Pancreas (tissue), 10 donors: ENCODE measurements around the gene ZFYVE28. TPM values are rescaled to one million over a fixed set of nuclear protein-coding genes. Genes with fewer than 3 reads are reported as not detected.

ENCODE experiments used
- ATAC-seq, 4 donors: fragments of 200-7000 bp; cut with Tn5 transposase; one replicate each; pipeline versions ENCODE4 v1.8.0 to v1.9.1; 2020; ENCODE audit warnings: mild to moderate bottlenecking in 4 of 4, moderate library complexity in 4 of 4
- DNase-seq, 6 donors: peaks; one replicate each; pipeline ENCODE4 v3.0.0-alpha.2; 2020
- FAIRE-seq: peaks from 2 replicates; lab custom pipeline; 2012; peaks lifted over from hg19 to GRCh38; lab: Jason Lieb, UNC
- H3K27ac ChIP-seq, 4 donors: fragments of 200-600 bp; sonication (generic); 1 replicate in 3 of 4; 2 replicates in 1 of 4; pipeline versions ENCODE4 v1.5.0 to v1.8.0; 2020
- H3K27me3 ChIP-seq, 4 donors: fragments of 200-600 bp; one replicate each; pipeline ENCODE4 v1.8.0; 2021
- H3K36me3 ChIP-seq, 3 donors: fragments of 200-600 bp; sonication (generic) in 1 of 3; one replicate each; pipeline versions ENCODE4 v1.5.0 to v1.8.0; 2020 to 2021
- H3K4me1 ChIP-seq, 3 donors: fragments of 200-600 bp; one replicate each; pipeline ENCODE4 v1.8.0; 2021
- H3K4me3 ChIP-seq, 4 donors: fragments of 200-600 bp; sonication (generic) in 2 of 4; one replicate each; pipeline versions ENCODE4 v1.5.0 to v1.8.0; 2020 to 2021
- H3K9me3 ChIP-seq, 4 donors: fragments of 200-600 bp; one replicate each; pipeline ENCODE4 v1.8.0; 2021
- WGBS, 2 donors: extraction: QIAGEN DNeasy Blood & Tissue Kit; methylation state at CpG; one replicate each; pipeline ENCODE4 v1.1.7; 2013; 5-methylcytosine and 5-hydroxymethylcytosine counted together
- intact Hi-C, 3 donors: fragments of 100-400 bp; cut with DNase I; formaldehyde crosslinking; loops; one replicate each; pipeline versions ENCODE4 v1.11.1 to v1.14.2; 2022
- polyA plus RNA-seq, 2 donors: library from polyadenylated mRNA; stranded (reverse); fragments of 200-250 nt; gene quantifications; one replicate each; pipeline ENCODE4 v1.2.3, GENCODE V29; 2013
- total RNA-seq, 6 donors: library from RNA; stranded (reverse); fragmentation: NEBNext Ultra II Directional in 4 of 6; extraction: Animal tissue kit (Norgen Biotek cat#: 25700) in 4 of 6; gene quantifications; one replicate each; pipeline versions ENCODE4 v1.2.1 to v1.2.4, GENCODE V29; 2021 to 2023
- TF ChIP-seq, protein P1 (sequence below), 4 donors: fragments of 200-600 bp; sonication (generic) in 3 of 4; IDR thresholded peaks; one replicate each; pipeline versions ENCODE4 v1.5.0 to v1.8.0; 2021; ENCODE audit warnings: antibody characterized with exemption in 4 of 4
- donor health status: healthy with polysubstance abuse.
- donor health status: DM: no; HTN: no; CAD: no; lungs with moderate emphysema.
- donor health status: DM: no; HTN: no; CAD: no.
- donor health status: control.
- donor health status: control.
- donor health status: Bipolar disorder and iron deficiency.
- donor health status: DM: yes; HTN: yes; CAD: no.
- donor health status: DM: no; HTN: no; CAD: no.
- donor health status: DM: no; HTN: no; CAD: no.
- donor health status: DM: yes; HTN: yes; CAD: no.

The ZFYVE28 gene
- total and polyA plus RNA-seq, 8 donors: 3.8 to 13.4 (median 6.0) TPM

- no peaks in the 10 kb centered on the region for H3K9me3 ChIP-seq
- no peak overlapping the region for H3K27ac ChIP-seq
- H3K4me3 ChIP-seq: no peak overlapping the region
- no peaks in the 10 kb centered on the region for H3K27me3 ChIP-seq
- 90 to 92% methylated on average over 23 of the region's 23 CpGs for WGBS, 2 donors
- TF ChIP-seq, protein P1, sequence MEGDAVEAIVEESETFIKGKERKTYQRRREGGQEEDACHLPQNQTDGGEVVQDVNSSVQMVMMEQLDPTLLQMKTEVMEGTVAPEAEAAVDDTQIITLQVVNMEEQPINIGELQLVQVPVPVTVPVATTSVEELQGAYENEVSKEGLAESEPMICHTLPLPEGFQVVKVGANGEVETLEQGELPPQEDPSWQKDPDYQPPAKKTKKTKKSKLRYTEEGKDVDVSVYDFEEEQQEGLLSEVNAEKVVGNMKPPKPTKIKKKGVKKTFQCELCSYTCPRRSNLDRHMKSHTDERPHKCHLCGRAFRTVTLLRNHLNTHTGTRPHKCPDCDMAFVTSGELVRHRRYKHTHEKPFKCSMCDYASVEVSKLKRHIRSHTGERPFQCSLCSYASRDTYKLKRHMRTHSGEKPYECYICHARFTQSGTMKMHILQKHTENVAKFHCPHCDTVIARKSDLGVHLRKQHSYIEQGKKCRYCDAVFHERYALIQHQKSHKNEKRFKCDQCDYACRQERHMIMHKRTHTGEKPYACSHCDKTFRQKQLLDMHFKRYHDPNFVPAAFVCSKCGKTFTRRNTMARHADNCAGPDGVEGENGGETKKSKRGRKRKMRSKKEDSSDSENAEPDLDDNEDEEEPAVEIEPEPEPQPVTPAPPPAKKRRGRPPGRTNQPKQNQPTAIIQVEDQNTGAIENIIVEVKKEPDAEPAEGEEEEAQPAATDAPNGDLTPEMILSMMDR (IDR thresholded peaks at IDR 0.05): no peak
- peaks cover 0 to 3% (median 0%) of the 10 kb centered on the region in 3 donors for H3K4me1 ChIP-seq
- DNase-seq: peak in 1 of 6 donors; percentile 70
- intact Hi-C loops: no loop called here
- no peaks in the 10 kb centered on the region for H3K36me3 ChIP-seq
- no peak for ATAC-seq
- no peak for FAIRE-seq
These were observed 9.2 kb upstream of the ZFYVE28 start for GRCh38 chr4:2427383-2428334.

GRCh38 chr4:2426711-2427275 lies 8.3 kb upstream of the ZFYVE28 start:
- Histone ChIP-seq H3K27ac (no peak overlapping the region), H3K4me3 (no peak overlapping the region), H3K9me3 (no peaks in the 10 kb centered on the region), H3K4me1 (peaks cover 0 to 3% (median 0%) of the 10 kb centered on the region in 3 donors), H3K36me3 (no peaks in the 10 kb centered on the region), H3K27me3 (no peaks in the 10 kb centered on the region)
- DNase-seq (no peak), FAIRE-seq (no peak), ATAC-seq (no peak)
- 77 to 84% methylated on average over 13 of the region's 13 CpGs for WGBS, 2 donors
- intact Hi-C loops: no loop called here
- TF ChIP-seq, protein P1 (IDR thresholded peaks at IDR 0.05): no peak

GRCh38 chr4:2426069-2426397 lies 7.6 kb upstream of the ZFYVE28 start:
- WGBS, 2 donors: 78 to 84% methylated on average over 8 of the region's 8 CpGs
- ATAC-seq (no peak), DNase-seq (peak in 1 of 6 donors; percentile 73), FAIRE-seq (no peak)
- no peaks in the 10 kb centered on the region for H3K36me3 ChIP-seq
- no peak overlapping the region for H3K27ac ChIP-seq
- no peak overlapping the region for H3K4me3 ChIP-seq
- H3K9me3 ChIP-seq: no peaks in the 10 kb centered on the region
- intact Hi-C loops: no loop called here
- peaks cover 0 to 3% (median 0%) of the 10 kb centered on the region in 3 donors for H3K4me1 ChIP-seq
- no peaks in the 10 kb centered on the region for H3K27me3 ChIP-seq
- TF ChIP-seq, protein P1 (IDR thresholded peaks at IDR 0.05): no peak

DNA sequence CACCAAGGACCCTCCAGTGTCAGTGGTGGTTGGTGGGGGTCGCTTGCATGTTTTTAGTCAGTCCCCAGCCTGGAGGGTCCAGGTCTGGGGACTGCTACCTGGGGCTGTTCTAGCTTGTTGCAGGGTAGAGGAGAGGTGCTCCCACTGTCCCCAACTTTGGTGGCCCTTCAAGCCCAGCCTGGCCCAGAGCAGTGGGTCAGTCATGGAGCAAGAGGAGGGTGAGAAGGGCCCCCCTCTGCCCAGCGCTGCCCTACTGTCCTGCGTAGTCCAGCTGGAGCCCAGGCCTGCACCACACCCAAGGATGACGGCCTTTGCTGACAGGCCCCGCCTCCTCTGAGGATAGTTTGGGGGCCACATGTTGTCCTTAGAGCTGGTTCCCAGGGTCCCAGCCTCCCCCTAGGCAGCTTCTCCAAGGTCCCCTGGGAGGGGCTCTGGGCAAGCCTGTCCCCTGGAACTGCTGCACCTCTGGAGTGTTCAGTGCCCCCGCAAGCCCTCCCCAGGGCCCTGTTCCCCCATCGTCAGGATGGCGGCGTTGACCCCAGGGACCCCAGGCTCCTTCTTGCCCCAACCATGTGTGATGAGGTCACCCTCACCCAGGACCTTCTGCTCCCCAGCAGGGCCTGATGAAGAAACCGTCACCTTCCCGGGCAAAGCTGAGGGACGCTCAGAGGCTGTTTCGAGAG lies 7.1 kb upstream of the ZFYVE28 start:
- ATAC-seq: no peak
- H3K4me3 ChIP-seq: no peak overlapping the region
- H3K36me3 ChIP-seq: no peaks in the 10 kb centered on the region
- intact Hi-C loops: no loop called here
- TF ChIP-seq, protein P1 (IDR thresholded peaks at IDR 0.05): no peak
- DNase-seq: peak in 1 of 6 donors; percentile 52
- 89 to 94% methylated on average over 13 of the region's 13 CpGs for WGBS, 2 donors
- peaks cover 0 to 3% (median 0%) of the 10 kb centered on the region in 3 donors for H3K4me1 ChIP-seq
- no peaks in the 10 kb centered on the region for H3K9me3 ChIP-seq
- FAIRE-seq: no peak
- no peak overlapping the region for H3K27ac ChIP-seq
- H3K27me3 ChIP-seq: no peaks in the 10 kb centered on the region
